IMR-90 (cell line): ENCODE data around the gene COX6A1. TPM values are rescaled to one million over a fixed set of nuclear protein-coding genes. Genes with fewer than 3 reads are reported as not detected.
A peak's percentile ranks its signal among the peaks of the same experiment; 100 is the strongest.

Source experiments
- ATAC-seq: fragments of 200-7000 bp; cut with Tn5 transposase; 2 replicates; pipeline ENCODE4 v1.9.1; 2020; ENCODE audit warnings: low read depth, mild to moderate bottlenecking, moderate library complexity
- BruUV-seq: library from RNA; stranded (reverse); fragments of 400-500 nt; replicated peaks from 2 replicates; lab custom pipeline; 2021; lab: Mats Ljungman, UMichigan
- CTCF ChIA-PET: fragments of 300-600 bp; formaldehyde crosslinking; extraction: SDS; loops from one replicate; lab custom pipeline; 2021; ENCODE audit warnings: antibody characterized with exemption; lab: Yijun Ruan, JAX
- POLR2A ChIA-PET: fragments of 300-600 bp; sonication (Branson Sonifier 250); formaldehyde crosslinking; loops from one replicate; lab custom pipeline; 2022; ENCODE audit warnings: antibody characterized with exemption; ENCODE audit not compliant: unreplicated experiment; lab: Charles Lee
- DNase-seq: peaks from one replicate; pipeline ENCODE4 v3.0.0; 2013
- H2AFZ ChIP-seq: replicated peaks from 2 replicates; pipeline ENCODE3; 2013; ENCODE audit warnings: low read length, mild to moderate bottlenecking; ENCODE audit not compliant: poor library complexity
- H2AK5ac ChIP-seq: 2 replicates; pipeline ENCODE4 v1.6.1; 2013; ENCODE audit warnings: low read depth, low read length, inconsistent platforms
- H2AK9ac ChIP-seq: replicated peaks from 2 replicates; pipeline ENCODE3; 2013; ENCODE audit warnings: mild to moderate bottlenecking, low read depth, low read length, moderate library complexity; ENCODE audit not compliant: poor library complexity
- H2BK120ac ChIP-seq: 2 replicates; pipeline ENCODE4 v1.6.1; 2013; ENCODE audit warnings: low read depth, low read length, inconsistent platforms
- H2BK15ac ChIP-seq: 3 replicates; pipeline ENCODE4 v1.6.1; 2013; ENCODE audit warnings: low read depth, low read length, inconsistent platforms
- H2BK20ac ChIP-seq: 2 replicates; pipeline ENCODE4 v1.6.1; 2013; ENCODE audit warnings: low read depth, mild to moderate bottlenecking, inconsistent platforms, low read length, moderate library complexity
- H2BK5ac ChIP-seq: 2 replicates; pipeline ENCODE4 v1.6.1; 2013; ENCODE audit warnings: mild to moderate bottlenecking, low read depth, low read length, inconsistent platforms; ENCODE audit not compliant: poor library complexity, severe bottlenecking
- H3K14ac ChIP-seq: replicated peaks from 2 replicates; pipeline ENCODE4 v1.6.1; 2013; ENCODE audit warnings: low read depth, low read length, inconsistent platforms
- H3K18ac ChIP-seq: 2 replicates; pipeline ENCODE4 v1.6.1; 2013; ENCODE audit warnings: low read depth, low read length, control low read depth
- H3K23ac ChIP-seq: 2 replicates; pipeline ENCODE4 v1.6.1; 2013; ENCODE audit warnings: low read depth, low read length, inconsistent platforms
- H3K27ac ChIP-seq: 2 replicates; pipeline ENCODE4 v1.5.1; 2013; ENCODE audit warnings: mild to moderate bottlenecking, control low read depth, low read length; ENCODE audit not compliant: insufficient read depth
- H3K27me3 ChIP-seq: 2 replicates; pipeline ENCODE4 v1.6.1; 2013; ENCODE audit warnings: low read length; ENCODE audit not compliant: control insufficient read depth, insufficient read depth
- H3K36me3 ChIP-seq: 2 replicates; pipeline ENCODE4 v1.6.1; 2013; ENCODE audit warnings: low read length, mixed read lengths; ENCODE audit not compliant: control insufficient read depth, insufficient read depth
- H3K4ac ChIP-seq: 2 replicates; pipeline ENCODE4 v1.6.1; 2013; ENCODE audit warnings: low read depth, low read length, inconsistent platforms
- H3K4me1 ChIP-seq: 2 replicates; pipeline ENCODE4 v1.6.1; 2013; ENCODE audit warnings: low read length, mixed read lengths; ENCODE audit not compliant: control insufficient read depth, insufficient read depth
- H3K4me2 ChIP-seq: 2 replicates; pipeline ENCODE4 v1.6.1; 2013; ENCODE audit warnings: low read depth, mild to moderate bottlenecking, control low read depth, low read length, moderate library complexity
- H3K4me3 ChIP-seq: 2 replicates; pipeline ENCODE4 v1.5.1; 2013; ENCODE audit warnings: low read depth, mild to moderate bottlenecking, control low read depth, low read length, moderate library complexity; ENCODE audit not compliant: insufficient read depth
- H3K56ac ChIP-seq: 2 replicates; pipeline ENCODE4 v1.6.1; 2013; ENCODE audit warnings: low read length, inconsistent platforms; ENCODE audit not compliant: insufficient read depth; ENCODE audit errors: extremely low read depth
- H3K79me1 ChIP-seq, 2 experiments: 2 replicates each; pipeline ENCODE4 v1.6.1; 2013; ENCODE audit warnings: low read length in 2 of 2, inconsistent platforms in 1 of 2, low read depth in 1 of 2
- H3K9ac ChIP-seq: 2 replicates; pipeline ENCODE4 v1.6.1; 2013; ENCODE audit warnings: low read depth, low read length, control low read depth
- H3K9me1 ChIP-seq: 2 replicates; pipeline ENCODE4 v1.6.1; 2013; ENCODE audit warnings: low read length, inconsistent platforms; ENCODE audit not compliant: insufficient read depth
- H3K9me3 ChIP-seq: 2 replicates; pipeline ENCODE4 v1.6.1; 2013; ENCODE audit warnings: low read length; ENCODE audit not compliant: control insufficient read depth, insufficient read depth
- H4K20me1 ChIP-seq: 2 replicates; pipeline ENCODE4 v1.6.1; 2013; ENCODE audit warnings: low read length, inconsistent platforms; ENCODE audit not compliant: insufficient read depth
- H4K5ac ChIP-seq: 2 replicates; pipeline ENCODE4 v1.6.1; 2013; ENCODE audit warnings: mild to moderate bottlenecking, low read depth, low read length, control low read depth
- H4K8ac ChIP-seq, 2 experiments: 2 replicates each; pipeline ENCODE4 v1.6.1; 2013; ENCODE audit warnings: low read depth in 2 of 2, low read length in 2 of 2, control low read depth in 1 of 2, inconsistent platforms in 1 of 2
- H4K91ac ChIP-seq: 2 replicates; pipeline ENCODE4 v1.6.1; 2013; ENCODE audit warnings: low read depth, low read length, inconsistent platforms; ENCODE audit not compliant: insufficient read depth
- CEBPB ChIP-seq: IDR thresholded peaks from 2 replicates; pipeline ENCODE4 v1.6.1; 2012; ENCODE audit warnings: low read depth, low read length, improper control_type of control experiment
- CHD1 ChIP-seq: IDR thresholded peaks from 2 replicates; pipeline ENCODE4 v1.6.1; 2012; ENCODE audit warnings: low read depth, low read length, improper control_type of control experiment
- ELK1 ChIP-seq: fragments of 150-350 bp; IDR thresholded peaks from 2 replicates; pipeline ENCODE4 v1.6.1; 2016; ENCODE audit warnings: low read depth, mild to moderate bottlenecking, low read length, moderate library complexity, borderline replicate concordance
- WGBS, 2 experiments: methylation state at CpG; one replicate each; pipeline versions ENCODE4 v1.1.5 to v1.1.7; 2013; ENCODE audit warnings: missing lambda C conversion rate in 2 of 2; ENCODE audit not compliant: insufficient read length in 1 of 2; ENCODE audit errors: extremely low coverage in 2 of 2; 5-methylcytosine and 5-hydroxymethylcytosine counted together
- dilution Hi-C: fragments of 300-500 bp; cut with HindIII; formaldehyde crosslinking; loops from one replicate; pipeline ENCODE4 v1.14.3; 2018; ENCODE audit warnings: low sequenced_read_pairs; ENCODE audit not compliant: unreplicated experiment
- in situ Hi-C: fragments of 300-500 bp; cut with MboI; formaldehyde crosslinking; loops from 3 replicates; pipeline ENCODE4 v1.14.3; 2019; ENCODE audit warnings: low sequenced_read_pairs, inconsistent platforms, mixed read lengths
- intact Hi-C: fragments of 100-400 bp; cut with micrococcal nuclease; formaldehyde crosslinking; loops from 2 replicates; pipeline ENCODE4 v1.10.0; 2022
- polyA plus RNA-seq, 3 experiments: library from polyadenylated mRNA; depleted of rRNA; stranded (reverse); fragments of >200 nt; gene quantifications; 2 replicates each; pipeline ENCODE4 v1.2.3, GENCODE V29; 2012; ENCODE audit warnings: low replicate concordance in 1 of 3
- total RNA-seq: library from RNA; depleted of rRNA; stranded (reverse); fragments of >200 nt; gene quantifications from 2 replicates; pipeline ENCODE4 v1.2.3, GENCODE V29; 2012

The COX6A1 gene
- total and polyA plus RNA-seq, 2 of the 4 experiments (the other 2 are of a cell fraction) = 396 to 541 TPM

GRCh38 chr12:120439646-120440247, 1.8 kb downstream of the COX6A1 start (continued):
- TF ChIP-seq CHD1 = no peak

- H3K14ac ChIP-seq = no peak overlapping the region
- H2AFZ ChIP-seq = no peak overlapping the region
- no peak overlapping the region for H2AK9ac ChIP-seq
- H3K27me3 ChIP-seq = no peaks in the 10 kb centered on the region
- no peaks in the 10 kb centered on the region for H3K9me3 ChIP-seq
- H3K27ac ChIP-seq = no peak overlapping the region
- H3K4me1 ChIP-seq = peaks cover 7% of the 10 kb centered on the region
- H3K18ac ChIP-seq = no peak overlapping the region
- no peak overlapping the region for H2BK5ac ChIP-seq
- H3K9me1 ChIP-seq = no peaks in the 10 kb centered on the region
- no peak overlapping the region for H2AK5ac ChIP-seq
- peaks cover 13% of the 10 kb centered on the region for H3K36me3 ChIP-seq
- H4K91ac ChIP-seq = no peak overlapping the region
- H3K4me2 ChIP-seq = no peak overlapping the region
- no peak overlapping the region for H4K5ac ChIP-seq
- H3K9ac ChIP-seq = no peak overlapping the region
- BruUV-seq = no TSS peak
- H4K8ac ChIP-seq = no peak overlapping the region
- ATAC-seq (no peak), DNase-seq (no peak)
- intact Hi-C loops = no loop called here
- CTCF ChIA-PET = no interaction called here
- no peak overlapping the region for H2BK20ac ChIP-seq
- POLR2A ChIA-PET = no interaction called here
- WGBS, 2 experiments = no CpG with 5 or more reads among the region's 2 CpGs
- no peak overlapping the region for H2BK120ac ChIP-seq
- TF ChIP-seq CEBPB (0 out of 2 replicates have a peak, but pooled peaks have one; percentile 6), ELK1 (no peak)
- no peak overlapping the region for H3K56ac ChIP-seq
- no peak overlapping the region for H3K4ac ChIP-seq
- in situ Hi-C loops = loop anchor here (25.0 kb wide), 1 partner anchor 107 kb away; the partner anchor contains the start of gene PLA2G1B
- no peak overlapping the region for H3K23ac ChIP-seq
- H3K79me1 ChIP-seq = peaks cover 17 to 51% of the 10 kb centered on the region in 2 experiments
- dilution Hi-C loops = no loop called here
- no peak overlapping the region for H3K4me3 ChIP-seq
- no peak overlapping the region for H2BK15ac ChIP-seq
- H4K20me1 ChIP-seq = peaks cover 8% of the 10 kb centered on the region; the same call in 1 of the 2 replicates
These were observed 6.8 kb downstream of the COX6A1 start for GRCh38 chr12:120444676-120445075.
